ENCODE results near the gene IVL.

GRCh38 chr1:152886758-152887409, 21.5 kb upstream of the IVL start:
- TF ChIP-seq EZH2phosphoT487 (conservative IDR thresholded peaks at IDR 0.05; ENCODE audit: low read length) (no peak), CTCF (IDR thresholded peaks at IDR 0.05; ENCODE audit: insufficient read depth, low read length, poor library complexity, severe bottlenecking) (no peak)

All from SU-DHL-6 (cell line).